ENCODE data around the gene COBL. TPM values are rescaled to one million over a fixed set of nuclear protein-coding genes. Genes with fewer than 3 reads are reported as not detected.

The COBL gene
- total RNA-seq, 1 donor from 2014 or later = 1.2 TPM

GRCh38 chr7:51084121-51084520, 232.5 kb downstream of the COBL start:
- Mint-ChIP-seq H3K27me3 (ENCODE audit: low read depth) (no peaks in the 10 kb centered on the region), H3K4me1 (no peaks in the 10 kb centered on the region), H3K27ac (no peak overlapping the region), H3K4me3 (no peak overlapping the region), H3K36me3 (no peaks in the 10 kb centered on the region), H3K9me3 (no peaks in the 10 kb centered on the region)
- TF ChIP-seq, protein P1, sequence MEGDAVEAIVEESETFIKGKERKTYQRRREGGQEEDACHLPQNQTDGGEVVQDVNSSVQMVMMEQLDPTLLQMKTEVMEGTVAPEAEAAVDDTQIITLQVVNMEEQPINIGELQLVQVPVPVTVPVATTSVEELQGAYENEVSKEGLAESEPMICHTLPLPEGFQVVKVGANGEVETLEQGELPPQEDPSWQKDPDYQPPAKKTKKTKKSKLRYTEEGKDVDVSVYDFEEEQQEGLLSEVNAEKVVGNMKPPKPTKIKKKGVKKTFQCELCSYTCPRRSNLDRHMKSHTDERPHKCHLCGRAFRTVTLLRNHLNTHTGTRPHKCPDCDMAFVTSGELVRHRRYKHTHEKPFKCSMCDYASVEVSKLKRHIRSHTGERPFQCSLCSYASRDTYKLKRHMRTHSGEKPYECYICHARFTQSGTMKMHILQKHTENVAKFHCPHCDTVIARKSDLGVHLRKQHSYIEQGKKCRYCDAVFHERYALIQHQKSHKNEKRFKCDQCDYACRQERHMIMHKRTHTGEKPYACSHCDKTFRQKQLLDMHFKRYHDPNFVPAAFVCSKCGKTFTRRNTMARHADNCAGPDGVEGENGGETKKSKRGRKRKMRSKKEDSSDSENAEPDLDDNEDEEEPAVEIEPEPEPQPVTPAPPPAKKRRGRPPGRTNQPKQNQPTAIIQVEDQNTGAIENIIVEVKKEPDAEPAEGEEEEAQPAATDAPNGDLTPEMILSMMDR (IDR thresholded peaks at IDR 0.05; ENCODE audit: unreplicated experiment) = no peak
- DNase-seq (ENCODE audit: low spot score in 2 of 2, unreplicated experiment in 2 of 2) = no peak

- H3K36me3 Mint-ChIP-seq = no peaks in the 10 kb centered on the region
- H3K4me1 Mint-ChIP-seq = no peaks in the 10 kb centered on the region
- no peak for DNase-seq (ENCODE audit: low spot score in 2 of 2, unreplicated experiment in 2 of 2)
These were observed 233.6 kb downstream of the COBL start for GRCh38 chr7:51082940-51083533.

GRCh38 chr7:51082096-51082840, 234.3 kb downstream of the COBL start:
- H3K4me3 Mint-ChIP-seq = no peak overlapping the region
- no peak for DNase-seq (ENCODE audit: low spot score in 2 of 2, unreplicated experiment in 2 of 2)
- H3K27ac Mint-ChIP-seq = no peak overlapping the region
- no peaks in the 10 kb centered on the region for H3K27me3 Mint-ChIP-seq (ENCODE audit: low read depth)
- H3K9me3 Mint-ChIP-seq = no peaks in the 10 kb centered on the region
- TF ChIP-seq, protein P1 (IDR thresholded peaks at IDR 0.05; ENCODE audit: unreplicated experiment) = no peak
- H3K36me3 Mint-ChIP-seq = no peaks in the 10 kb centered on the region
- H3K4me1 Mint-ChIP-seq = no peaks in the 10 kb centered on the region

More at GRCh38 chr7:51082940-51083533, 233.6 kb downstream of the COBL start:
- H3K9me3 Mint-ChIP-seq = no peaks in the 10 kb centered on the region
- H3K27ac Mint-ChIP-seq = no peak overlapping the region
- no peak overlapping the region for H3K4me3 Mint-ChIP-seq
- H3K27me3 Mint-ChIP-seq (ENCODE audit: low read depth) = no peaks in the 10 kb centered on the region
- TF ChIP-seq, protein P1 (IDR thresholded peaks at IDR 0.05; ENCODE audit: unreplicated experiment) = no peak

- no peak for DNase-seq (ENCODE audit: low spot score in 2 of 2, unreplicated experiment in 2 of 2)
- Mint-ChIP-seq H3K4me1 (no peaks in the 10 kb centered on the region), H3K27ac (no peak overlapping the region), H3K27me3 (ENCODE audit: low read depth) (no peaks in the 10 kb centered on the region), H3K36me3 (no peaks in the 10 kb centered on the region), H3K4me3 (no peak overlapping the region), H3K9me3 (no peaks in the 10 kb centered on the region)
- TF ChIP-seq, protein P1 (IDR thresholded peaks at IDR 0.05; ENCODE audit: unreplicated experiment) = no peak
These were observed 235.2 kb downstream of the COBL start for GRCh38 chr7:51081270-51081890.

GRCh38 chr7:51080622-51081269, 235.9 kb downstream of the COBL start:
- TF ChIP-seq, protein P1 (IDR thresholded peaks at IDR 0.05; ENCODE audit: unreplicated experiment) = no peak
- no peak overlapping the region for H3K27ac Mint-ChIP-seq
- H3K27me3 Mint-ChIP-seq (ENCODE audit: low read depth) = no peaks in the 10 kb centered on the region
- H3K4me3 Mint-ChIP-seq = no peak overlapping the region
- H3K9me3 Mint-ChIP-seq = no peaks in the 10 kb centered on the region
- H3K4me1 Mint-ChIP-seq = no peaks in the 10 kb centered on the region
- DNase-seq (ENCODE audit: low spot score in 2 of 2, unreplicated experiment in 2 of 2) = no peak
- no peaks in the 10 kb centered on the region for H3K36me3 Mint-ChIP-seq

All from mesothelial cell of epicardium (in vitro differentiated cells).